GM19099 (cell line): ENCODE results near the gene IL17C.

Experiments
- POLR2A ChIP-seq: IDR thresholded peaks from 3 replicates; pipeline ENCODE4 v1.6.1; 2011; ENCODE audit warnings: low read depth; ENCODE audit not compliant: insufficient read length; ENCODE audit errors: extremely low read depth

Gene IL17C

GRCh38 chr16:88601313-88602036, 36.9 kb upstream of the IL17C start:
- TF ChIP-seq POLR2A, result no peak

GRCh38 chr16:88602091-88602490, 36.3 kb upstream of the IL17C start:
- TF ChIP-seq POLR2A, result no peak

- no peak for TF ChIP-seq POLR2A
Observed at GRCh38 chr16:88605186-88606147, 32.9 kb upstream of the IL17C start.

GRCh38 chr16:88606148-88606757, 32.1 kb upstream of the IL17C start:
- TF ChIP-seq POLR2A, result no peak

GRCh38 chr16:88608076-88608475, 30.3 kb upstream of the IL17C start:
- no peak for TF ChIP-seq POLR2A

DNA sequence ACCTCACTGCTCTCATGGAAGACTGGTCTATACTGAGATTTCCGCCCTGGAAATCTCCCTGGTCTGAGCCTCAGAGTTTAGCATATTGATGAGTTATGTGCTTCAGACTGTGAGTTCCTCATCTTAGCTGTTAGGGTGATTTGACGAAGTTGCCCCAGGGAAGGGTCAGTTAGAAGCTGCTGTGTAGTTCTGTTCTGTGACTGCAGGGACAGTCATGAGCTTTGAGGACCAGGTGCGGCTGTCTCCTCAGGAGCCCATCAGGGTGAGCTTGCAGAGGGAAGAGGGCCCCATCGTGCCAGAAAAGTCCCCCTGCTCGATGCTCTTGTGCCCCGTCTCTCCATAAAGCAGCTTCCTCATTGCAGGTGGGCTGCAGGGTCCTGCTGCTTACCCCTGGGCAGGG, 28.3 kb upstream of the IL17C start:
- no peak for TF ChIP-seq POLR2A

GRCh38 chr16:88610909-88611812, 27.2 kb upstream of the IL17C start:
- TF ChIP-seq POLR2A, result no peak

GRCh38 chr16:88613293-88613692, 25.1 kb upstream of the IL17C start:
- TF ChIP-seq POLR2A, result no peak

GRCh38 chr16:88613911-88614817, 24.2 kb upstream of the IL17C start:
- no peak for TF ChIP-seq POLR2A

GRCh38 chr16:88614818-88615580, 23.4 kb upstream of the IL17C start:
- no peak for TF ChIP-seq POLR2A

GRCh38 chr16:88616320-88616719, 22.1 kb upstream of the IL17C start:
- no peak for TF ChIP-seq POLR2A

DNA sequence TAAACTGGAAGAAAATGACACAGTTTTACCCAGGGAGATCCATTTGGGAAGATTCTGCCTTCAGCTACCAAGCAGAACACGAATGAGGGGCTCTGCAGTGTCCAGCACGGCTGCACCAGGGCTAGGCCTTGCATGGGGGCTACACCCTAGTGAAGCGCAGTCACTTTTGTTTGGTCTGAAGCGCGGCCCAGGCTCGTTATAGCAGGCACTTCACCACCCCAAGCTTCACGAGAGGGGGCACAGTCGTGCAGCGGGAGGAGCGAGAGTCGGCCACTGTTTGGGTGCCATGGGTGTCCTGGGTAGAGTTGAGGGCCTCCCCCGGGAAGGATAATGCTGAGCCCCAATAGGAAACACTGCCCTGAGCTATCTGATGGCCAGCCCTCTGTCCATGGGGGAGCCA, 21.6 kb upstream of the IL17C start:
- TF ChIP-seq POLR2A, result no peak
